Tibial nerve (tissue), 3 donors: Measurements from ENCODE around the gene GPR155.

ENCODE experiments used
- CTCF ChIP-seq, 5 experiments: fragments of 200-600 bp in 3 of 5; fragments of 450-650 bp in 2 of 5; sonication (generic) in 3 of 5; IDR thresholded peaks; one replicate each; pipeline ENCODE4 v1.5.1; 2016 to 2019; ENCODE audit warnings: antibody characterized with exemption in 5 of 5, mild to moderate bottlenecking in 3 of 5, moderate library complexity in 2 of 5
- POLR2A ChIP-seq, 2 donors: fragments of 450-650 bp; IDR thresholded peaks; one replicate each; pipeline ENCODE4 v1.6.1; 2017; ENCODE audit warnings: antibody characterized with exemption in 2 of 2, mild to moderate bottlenecking in 2 of 2, moderate library complexity in 2 of 2

- no peak for TF ChIP-seq CTCF (IDR thresholded peaks at IDR 0.05)
- no peak for TF ChIP-seq POLR2A (IDR thresholded peaks at IDR 0.05)
Measured at GRCh38 chr2:174495365-174496012, 8.7 kb upstream of the GPR155 start.
